Umbilical cord (tissue), 1 donor: Measurements from ENCODE around the gene PPP1R3G. TPM values are rescaled to one million over a fixed set of nuclear protein-coding genes. Genes with fewer than 3 reads are reported as not detected.

Source experiments
- total RNA-seq: library from RNA; depleted of rRNA; stranded (reverse); fragments of >200 nt; gene quantifications from one replicate; pipeline ENCODE4 v1.2.3, GENCODE V29; 2014; ENCODE audit warnings: low replicate concordance; ENCODE audit not compliant: insufficient read depth

Gene PPP1R3G
- total RNA-seq, 1 donor from 2014 or later: 8.9 TPM

Other genes with a start within 250 kb of the PPP1R3G start
- gene RPP40, start 81.3 kb upstream of the PPP1R3G start, total RNA-seq: 17.1 TPM
- 9.1 TPM for gene LYRM4, start 175.6 kb downstream of the PPP1R3G start, total RNA-seq
- 13.5 TPM for gene FARS2, start 176.2 kb downstream of the PPP1R3G start, total RNA-seq